Pulmonary artery endothelial cell (primary cell): ENCODE data around the gene NR1D1. TPM values are rescaled to one million over a fixed set of nuclear protein-coding genes. Genes with fewer than 3 reads are reported as not detected.

Source experiments
- DNase-seq: peaks from one replicate; pipeline ENCODE4 v3.0.0-alpha.2; 2011; ENCODE audit warnings: low read depth, low spot score
- total RNA-seq: library from RNA; depleted of rRNA; stranded (reverse); fragments of >200 nt; gene quantifications from 2 replicates; pipeline ENCODE4 v1.2.3, GENCODE V29; 2014

Gene NR1D1
- total RNA-seq, 1 donor from 2014 or later: 0.73 TPM

- no peak for DNase-seq
Measured at GRCh38 chr17:40076591-40076990, 23.8 kb downstream of the NR1D1 start.

- DNase-seq: no peak
Measured at GRCh38 chr17:40075942-40076498, 24.4 kb downstream of the NR1D1 start.

GRCh38 chr17:40075201-40075941 lies 25.0 kb downstream of the NR1D1 start:
- no peak for DNase-seq

GRCh38 chr17:40074871-40075200 lies 25.6 kb downstream of the NR1D1 start:
- DNase-seq: no peak

GRCh38 chr17:40074175-40074512 lies 26.2 kb downstream of the NR1D1 start:
- DNase-seq: no peak

- no peak for DNase-seq
Measured at GRCh38 chr17:40073454-40074174, 26.8 kb downstream of the NR1D1 start.

GRCh38 chr17:40072735-40073346 lies 27.5 kb downstream of the NR1D1 start:
- no peak for DNase-seq

- DNase-seq: no peak
Measured at GRCh38 chr17:40072040-40072734, 28.2 kb downstream of the NR1D1 start.

- no peak for DNase-seq
Measured at GRCh38 chr17:40071313-40072039, 28.9 kb downstream of the NR1D1 start.

GRCh38 chr17:40070709-40071312 lies 29.6 kb downstream of the NR1D1 start:
- DNase-seq: no peak

- no peak for DNase-seq
Measured at GRCh38 chr17:40069751-40070708, 30.4 kb downstream of the NR1D1 start.

GRCh38 chr17:40068917-40069750 lies 31.3 kb downstream of the NR1D1 start:
- no peak for DNase-seq

GRCh38 chr17:40068584-40068916 lies 31.8 kb downstream of the NR1D1 start:
- DNase-seq: no peak

GRCh38 chr17:40068129-40068581 lies 32.2 kb downstream of the NR1D1 start:
- no peak for DNase-seq

- no peak for DNase-seq
Measured at GRCh38 chr17:40067710-40068109, 32.7 kb downstream of the NR1D1 start.

GRCh38 chr17:40065769-40066510 lies 34.4 kb downstream of the NR1D1 start:
- no peak for DNase-seq

- no peak for DNase-seq
Measured at GRCh38 chr17:40064971-40065768, 35.2 kb downstream of the NR1D1 start.
